Stromal cell of bone marrow (primary cell): ENCODE data around the gene ADA.
A peak's percentile ranks its signal among the peaks of the same experiment; 100 is the strongest.
"Not testable (repeated sequence)": the region's sequence is repeated elsewhere in the genome, so short reads cannot be mapped to it uniquely, and the experiment has no call there.

Experiments used
- DNase-seq: peaks from one replicate; pipeline ENCODE4 v3.0.0-alpha.2; 2012; ENCODE audit warnings: low read depth

The ADA gene

GRCh38 chr20:44599715-44600114, 51.8 kb downstream of the ADA start:
- DNase-seq: no peak

- DNase-seq: no peak
Observed at GRCh38 chr20:44598423-44599305, 52.8 kb downstream of the ADA start.

- no peak for DNase-seq
Observed at GRCh38 chr20:44597930-44598329, 53.6 kb downstream of the ADA start.

GRCh38 chr20:44597516-44597915, 54.0 kb downstream of the ADA start:
- no peak for DNase-seq

GRCh38 chr20:44596876-44597275, 54.6 kb downstream of the ADA start:
- DNase-seq: no peak

- DNase-seq: no peak
Observed at GRCh38 chr20:44596010-44596409, 55.5 kb downstream of the ADA start.

- DNase-seq: peak; percentile 33
Observed at GRCh38 chr20:44594730-44595129, 56.8 kb downstream of the ADA start.

GRCh38 chr20:44593751-44594150, 57.7 kb downstream of the ADA start:
- no peak for DNase-seq

GRCh38 chr20:44592366-44592765, 59.1 kb downstream of the ADA start:
- no peak for DNase-seq

GRCh38 chr20:44590980-44591778, 60.3 kb downstream of the ADA start:
- no peak for DNase-seq

GRCh38 chr20:44589537-44589936, 62.0 kb downstream of the ADA start:
- DNase-seq: no peak

GRCh38 chr20:44588321-44588720, 63.2 kb downstream of the ADA start:
- DNase-seq: not testable (repeated sequence)

- no peak for DNase-seq
Observed at GRCh38 chr20:44587035-44587980, 64.2 kb downstream of the ADA start.

GRCh38 chr20:44586289-44586911, 65.1 kb downstream of the ADA start:
- no peak for DNase-seq

GRCh38 chr20:44585057-44585963, 66.2 kb downstream of the ADA start:
- no peak for DNase-seq

GRCh38 chr20:44584162-44584561, 67.3 kb downstream of the ADA start:
- no peak for DNase-seq

- DNase-seq: no peak
Observed at GRCh38 chr20:44583157-44583556, 68.3 kb downstream of the ADA start.

GRCh38 chr20:44582311-44583025, 69.0 kb downstream of the ADA start, which contains the start of gene PKIG:
Gene PKIG (plus strand): TSS chr20:44582579. CDS start chr20:44614557, 31,978 bp downstream.
- DNase-seq: peak; percentile 89

- DNase-seq: no peak
Observed at GRCh38 chr20:44581515-44581914, 70.0 kb downstream of the ADA start.
